Body of pancreas (tissue), 4 donors: ENCODE data around the gene PHRF1.

ENCODE experiments used
- POLR2A ChIP-seq, 3 donors: fragments of 450-650 bp; IDR thresholded peaks; one replicate each; pipeline ENCODE4 v1.6.1; 2016; ENCODE audit warnings: antibody characterized with exemption in 3 of 3, mild to moderate bottlenecking in 2 of 3
- TF ChIP-seq, protein P1 (sequence below), 7 experiments: fragments of 450-650 bp in 4 of 7; fragments of 200-600 bp in 3 of 7; sonication (generic) in 3 of 7; IDR thresholded peaks; one replicate each; pipeline ENCODE4 v1.5.1; 2016 to 2019; ENCODE audit warnings: antibody characterized with exemption in 7 of 7

DNA sequence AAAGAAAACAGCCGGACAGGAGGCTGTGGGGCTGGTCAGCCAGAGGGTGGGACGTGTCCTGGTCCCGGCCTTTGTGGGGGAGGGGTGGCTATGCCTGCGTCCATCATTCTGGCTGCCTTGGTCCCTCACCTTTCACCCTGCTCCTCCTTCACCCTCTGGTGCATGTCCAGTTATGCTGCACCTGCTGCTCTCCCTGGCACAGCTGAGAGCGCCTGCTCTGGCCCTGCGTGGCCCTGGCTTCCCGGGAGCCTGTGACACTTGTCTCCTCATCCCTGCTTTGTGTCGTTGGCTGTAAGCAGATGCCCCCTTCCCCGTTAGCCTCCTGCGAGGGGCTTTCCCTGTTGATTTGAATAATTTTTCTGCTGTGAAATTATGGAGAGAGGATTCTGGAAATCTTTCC lies 16.6 kb downstream of the PHRF1 start:
- TF ChIP-seq, protein P1, sequence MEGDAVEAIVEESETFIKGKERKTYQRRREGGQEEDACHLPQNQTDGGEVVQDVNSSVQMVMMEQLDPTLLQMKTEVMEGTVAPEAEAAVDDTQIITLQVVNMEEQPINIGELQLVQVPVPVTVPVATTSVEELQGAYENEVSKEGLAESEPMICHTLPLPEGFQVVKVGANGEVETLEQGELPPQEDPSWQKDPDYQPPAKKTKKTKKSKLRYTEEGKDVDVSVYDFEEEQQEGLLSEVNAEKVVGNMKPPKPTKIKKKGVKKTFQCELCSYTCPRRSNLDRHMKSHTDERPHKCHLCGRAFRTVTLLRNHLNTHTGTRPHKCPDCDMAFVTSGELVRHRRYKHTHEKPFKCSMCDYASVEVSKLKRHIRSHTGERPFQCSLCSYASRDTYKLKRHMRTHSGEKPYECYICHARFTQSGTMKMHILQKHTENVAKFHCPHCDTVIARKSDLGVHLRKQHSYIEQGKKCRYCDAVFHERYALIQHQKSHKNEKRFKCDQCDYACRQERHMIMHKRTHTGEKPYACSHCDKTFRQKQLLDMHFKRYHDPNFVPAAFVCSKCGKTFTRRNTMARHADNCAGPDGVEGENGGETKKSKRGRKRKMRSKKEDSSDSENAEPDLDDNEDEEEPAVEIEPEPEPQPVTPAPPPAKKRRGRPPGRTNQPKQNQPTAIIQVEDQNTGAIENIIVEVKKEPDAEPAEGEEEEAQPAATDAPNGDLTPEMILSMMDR (IDR thresholded peaks at IDR 0.05) = no peak
- TF ChIP-seq POLR2A (IDR thresholded peaks at IDR 0.05) = no peak
